Inferior parietal cortex (tissue), 1 donor: Measurements from ENCODE around the gene KBTBD12.

Source experiments
- DNase-seq: peaks from one replicate; pipeline ENCODE4 v3.0.0-alpha.2; 2016; ENCODE audit errors: extremely low spot score

The KBTBD12 gene

DNA sequence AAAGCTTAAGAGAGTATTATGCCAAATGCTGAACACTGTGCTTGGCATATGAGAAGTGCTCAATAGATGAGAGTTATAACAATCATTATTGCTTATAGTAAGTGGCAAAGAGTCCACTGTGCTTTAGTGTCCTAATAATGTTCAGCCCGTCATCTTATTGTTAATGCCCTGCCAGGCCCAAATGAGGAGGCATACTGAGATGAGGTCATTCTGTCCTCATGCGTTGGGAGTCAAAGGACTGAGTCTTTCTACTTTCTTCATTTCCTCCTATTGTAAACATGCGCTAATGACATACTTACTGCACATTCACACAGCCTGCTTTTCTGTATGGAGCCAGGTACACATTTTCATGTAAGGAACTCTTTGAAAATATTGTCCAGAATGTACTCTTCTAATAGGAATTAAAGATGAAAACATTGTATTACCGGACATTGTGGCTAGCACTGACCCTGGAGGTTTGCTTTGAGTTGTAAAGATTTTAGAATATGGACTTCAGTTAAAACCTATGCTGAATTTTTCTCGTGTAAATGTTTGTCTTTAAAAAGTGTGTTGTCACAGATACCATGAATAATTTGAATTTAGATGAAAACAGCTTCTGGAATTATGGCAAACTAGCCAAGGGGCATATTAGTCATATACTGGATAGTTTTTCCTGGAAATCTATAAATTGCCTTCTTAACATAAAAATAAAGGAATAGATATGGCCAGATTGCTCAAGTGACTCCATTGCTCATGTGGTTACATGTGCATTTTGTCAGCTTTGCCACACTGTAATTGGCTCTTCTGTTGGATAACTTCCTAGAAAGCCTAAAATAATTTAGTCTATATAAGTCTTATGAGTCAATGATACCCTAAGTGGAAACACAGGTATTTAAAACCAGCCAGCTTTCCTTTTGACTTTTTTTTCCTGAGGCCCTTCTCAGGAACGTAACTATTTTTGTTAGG lies 38.3 kb downstream of the KBTBD12 start:
- DNase-seq, result peak; percentile 67

GRCh38 chr3:127954640-127955039 lies 39.6 kb downstream of the KBTBD12 start:
- DNase-seq, result no peak

DNA sequence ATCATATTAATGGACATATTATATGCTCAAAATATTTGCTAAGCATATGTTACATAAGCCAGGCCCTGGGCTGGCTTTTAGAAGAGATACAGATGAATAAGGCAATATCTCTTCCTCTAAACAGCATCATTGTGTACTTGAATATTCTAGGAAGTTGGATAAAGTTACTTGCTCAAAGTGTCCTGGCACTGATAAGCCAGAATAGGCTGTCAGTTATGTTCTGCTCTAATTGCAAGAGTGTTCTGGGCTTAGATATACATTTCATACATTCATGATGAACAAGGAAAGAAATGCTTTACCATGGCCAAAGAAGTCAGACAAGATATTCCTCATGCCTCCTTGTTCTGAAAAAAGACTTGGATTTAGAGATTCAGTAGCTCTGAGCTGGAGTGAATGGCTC lies 40.7 kb downstream of the KBTBD12 start:
- DNase-seq, result no peak

DNA sequence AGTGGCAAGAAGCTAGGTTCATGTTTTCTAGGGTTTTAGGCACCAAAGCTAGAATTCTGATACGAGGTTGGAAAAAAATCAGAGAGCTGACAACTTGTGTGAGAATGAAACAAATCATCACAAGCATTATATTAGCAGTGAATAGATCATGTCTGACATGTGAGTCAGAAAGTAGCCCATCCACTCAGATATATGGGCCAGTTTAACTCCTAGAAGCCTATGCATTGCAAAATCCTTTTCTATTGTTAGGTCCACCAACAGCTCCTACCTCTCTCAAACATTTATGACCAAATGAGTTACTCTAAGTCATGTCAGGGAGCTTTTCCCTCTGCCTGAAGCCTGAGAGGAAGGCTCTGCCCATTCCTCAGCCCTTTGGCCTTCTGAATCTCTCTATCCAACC lies 44.0 kb downstream of the KBTBD12 start:
- DNase-seq, result no peak

- no peak for DNase-seq
Measured at GRCh38 chr3:127959873-127960272, 44.8 kb downstream of the KBTBD12 start.

GRCh38 chr3:127960421-127960965 lies 45.5 kb downstream of the KBTBD12 start:
- DNase-seq, result no peak

GRCh38 chr3:127961124-127961523 lies 46.1 kb downstream of the KBTBD12 start:
- DNase-seq, result no peak

DNA sequence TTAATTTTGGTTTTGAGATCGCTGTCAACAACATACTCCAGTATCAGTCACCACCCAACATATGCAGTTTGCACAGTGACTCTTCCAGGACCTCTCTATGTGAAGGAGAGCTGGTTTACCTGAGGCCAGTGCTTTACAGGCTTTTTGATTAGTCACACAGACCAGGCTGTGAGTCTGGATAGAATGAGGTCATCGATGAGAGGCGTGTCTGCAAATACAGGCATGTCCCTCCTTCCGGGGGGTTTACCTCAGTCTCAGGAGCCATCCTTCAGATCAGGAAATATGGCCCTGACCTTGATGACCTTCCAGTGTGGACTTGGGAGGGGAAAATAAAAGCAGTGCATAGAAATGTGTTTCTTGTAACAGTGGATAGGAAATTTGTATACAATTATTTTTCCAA lies 46.9 kb downstream of the KBTBD12 start:
- DNase-seq, result no peak

GRCh38 chr3:127962937-127963336 lies 47.9 kb downstream of the KBTBD12 start:
- DNase-seq, result no peak

- DNase-seq, result no peak
Measured at GRCh38 chr3:127964053-127964452, 49.0 kb downstream of the KBTBD12 start.

- no peak for DNase-seq
Measured at GRCh38 chr3:127964816-127965215, 49.8 kb downstream of the KBTBD12 start.

- DNase-seq, result no peak
Measured at GRCh38 chr3:127967316-127967715, 52.3 kb downstream of the KBTBD12 start.

GRCh38 chr3:127970966-127971592 lies 56.0 kb downstream of the KBTBD12 start:
- peak; percentile 74 for DNase-seq

DNA sequence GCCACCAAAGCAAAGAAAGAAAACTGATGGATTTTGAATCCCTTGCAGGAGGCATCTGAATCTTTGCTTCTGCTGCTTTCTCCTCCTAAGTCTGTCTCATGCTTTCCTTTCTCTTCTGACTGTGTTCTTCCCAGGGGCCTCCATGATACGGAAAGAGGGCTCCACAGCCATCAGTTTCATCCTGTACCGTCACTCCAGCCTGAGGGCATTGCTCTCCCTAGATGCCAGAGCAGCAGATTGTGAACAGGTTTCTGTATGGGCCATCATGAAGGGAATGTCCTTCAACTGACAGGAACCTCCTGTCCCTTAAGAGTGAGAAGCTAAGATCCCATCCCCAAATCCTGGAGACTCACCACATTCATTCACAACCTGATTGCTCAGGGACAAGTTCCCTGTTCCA lies 59.2 kb downstream of the KBTBD12 start:
- DNase-seq, result no peak

DNA sequence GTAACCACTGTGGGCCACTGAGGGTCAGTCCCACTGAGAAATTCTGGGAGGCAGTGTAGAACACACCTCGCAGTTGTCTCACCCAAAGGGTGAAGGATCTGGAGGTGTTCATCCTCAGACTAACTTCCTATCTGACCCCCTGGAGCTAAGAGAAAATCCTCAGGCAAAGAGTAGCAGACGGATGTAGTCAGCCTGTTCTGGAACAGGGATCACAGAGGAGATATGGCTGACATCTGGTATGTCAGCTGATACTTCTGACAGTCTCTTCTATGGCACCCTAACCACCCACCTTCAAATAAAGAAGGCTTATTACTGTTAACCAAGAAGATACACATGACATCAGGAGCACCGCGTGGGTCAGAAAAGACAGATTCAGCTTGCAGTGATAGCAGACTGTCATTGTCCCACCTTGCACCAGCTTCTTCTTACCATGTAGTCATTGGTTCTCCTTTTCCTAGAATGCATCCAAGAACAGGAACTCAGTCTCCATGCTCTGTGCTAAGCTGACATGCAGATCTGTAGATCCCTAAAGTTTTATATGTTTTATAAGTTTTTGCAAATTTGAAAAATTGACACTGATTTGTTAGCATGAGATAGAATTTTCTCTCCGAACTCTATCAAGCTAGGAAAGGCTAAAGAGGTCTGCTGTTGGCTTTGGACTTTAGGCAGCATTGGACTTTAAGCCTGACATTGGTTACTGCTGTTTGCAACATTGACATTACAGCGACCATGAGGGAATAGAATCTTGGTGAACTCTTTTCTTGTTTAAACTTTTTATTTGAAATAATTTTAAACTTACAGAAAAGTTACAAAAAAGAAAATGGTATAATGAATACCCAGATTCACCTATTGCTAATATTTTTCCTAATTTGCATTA lies 60.4 kb downstream of the KBTBD12 start:
- DNase-seq, result no peak

GRCh38 chr3:127978636-127979035 lies 63.6 kb downstream of the KBTBD12 start:
- no peak for DNase-seq

DNA sequence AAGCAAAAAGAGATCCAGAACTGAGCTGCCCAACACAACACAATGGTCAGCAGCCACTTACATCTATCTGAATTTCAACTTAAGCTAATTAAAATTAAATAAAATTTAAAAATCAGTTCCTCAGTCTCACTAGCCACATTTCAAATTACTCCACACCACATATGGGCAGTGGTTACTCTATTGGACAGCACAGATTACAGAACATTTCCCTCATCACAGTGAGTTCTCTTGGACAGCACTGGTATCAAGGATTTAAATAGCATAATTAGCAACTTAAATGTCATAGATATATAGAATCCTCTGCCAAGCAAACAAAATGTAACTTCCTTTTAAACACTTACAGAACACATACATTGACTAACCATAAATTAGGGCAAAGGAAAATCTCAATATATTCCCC lies 64.4 kb downstream of the KBTBD12 start:
- DNase-seq, result no peak

- no peak for DNase-seq
Measured at GRCh38 chr3:127981097-127981496, 66.1 kb downstream of the KBTBD12 start.

DNA sequence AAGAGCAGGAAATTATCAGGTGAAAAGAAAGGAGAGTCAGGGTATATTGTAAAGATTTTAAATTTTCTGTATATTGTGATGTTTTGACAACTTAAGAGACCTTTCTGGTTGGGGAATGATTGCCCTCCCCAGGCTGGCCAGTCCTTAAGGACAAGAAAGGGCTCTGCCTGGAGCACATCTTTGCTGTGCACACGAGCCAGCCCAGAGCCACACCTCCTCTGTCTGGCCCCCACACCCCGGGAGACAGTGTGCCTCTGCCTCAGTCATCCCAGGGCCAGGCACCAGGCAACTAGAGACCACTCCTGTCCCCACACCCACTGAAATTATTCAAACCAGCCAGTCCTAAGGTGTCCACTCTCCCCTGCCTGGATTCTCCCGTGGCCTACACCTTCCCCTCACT lies 67.1 kb downstream of the KBTBD12 start:
- no peak for DNase-seq

- DNase-seq, result no peak
Measured at GRCh38 chr3:127984241-127984975, 69.4 kb downstream of the KBTBD12 start.

GRCh38 chr3:127985216-127985615 lies 70.2 kb downstream of the KBTBD12 start:
- no peak for DNase-seq
